Activated naive CD4-positive, alpha-beta T cell treated with anti-CD3 and anti-CD28 coated beads for 36 hours (primary cell): ENCODE data around the gene UGT2B7. TPM values are rescaled to one million over a fixed set of nuclear protein-coding genes. Genes with fewer than 3 reads are reported as not detected.
"Not testable (repeated sequence)": the region's sequence is repeated elsewhere in the genome, so short reads cannot be mapped to it uniquely, and the experiment has no call there.

Source experiments
- CTCF ChIA-PET: fragments of 350-600 bp; sonication (Branson Sonifier 250); formaldehyde crosslinking; loops from one replicate; lab custom pipeline; 2021; ENCODE audit warnings: antibody characterized with exemption; lab: Charles Lee
- DNase-seq: peaks from one replicate; pipeline ENCODE4 v3.0.0-alpha.2; 2020
- H3K27ac Mint-ChIP-seq: one replicate; pipeline ENCODE4 v1.8.0; 2021; ENCODE audit warnings: mild to moderate bottlenecking, mixed read lengths
- H3K27me3 Mint-ChIP-seq: one replicate; pipeline ENCODE4 v1.8.0; 2021; ENCODE audit warnings: low read depth, mixed read lengths
- H3K36me3 Mint-ChIP-seq: one replicate; pipeline ENCODE4 v1.8.0; 2021; ENCODE audit warnings: low read depth, mixed read lengths
- H3K4me1 Mint-ChIP-seq: one replicate; pipeline ENCODE4 v1.8.0; 2021; ENCODE audit warnings: low read depth, mixed read lengths
- H3K4me3 Mint-ChIP-seq: one replicate; pipeline ENCODE4 v1.8.0; 2021; ENCODE audit warnings: mild to moderate bottlenecking, moderate library complexity, mixed read lengths
- H3K9me3 Mint-ChIP-seq: one replicate; pipeline ENCODE4 v1.8.0; 2021; ENCODE audit warnings: mixed read lengths
- intact Hi-C: fragments of 100-400 bp; cut with micrococcal nuclease; formaldehyde crosslinking; loops from one replicate; pipeline ENCODE4 v1.15.1; 2023
- total RNA-seq, 2 experiments: library from RNA; stranded (reverse); gene quantifications; one replicate each; pipeline ENCODE4 v1.2.3, GENCODE V29; 2021

The UGT2B7 gene
- total RNA-seq, 2 experiments from 2014 or later = not detected

- intact Hi-C loops = no loop called here
- CTCF ChIA-PET = no interaction called here
Observed at GRCh38 chr4:69093681-69094080, 2.6 kb upstream of the UGT2B7 start.

GRCh38 chr4:69095301-69095731 is 958 bp upstream of the UGT2B7 start:
- no peak for DNase-seq
- Mint-ChIP-seq H3K4me3 (no peak overlapping the region), H3K9me3 (no peaks in the 10 kb centered on the region), H3K4me1 (no peaks in the 10 kb centered on the region), H3K36me3 (no peaks in the 10 kb centered on the region), H3K27me3 (no peaks in the 10 kb centered on the region), H3K27ac (no peak overlapping the region)
- intact Hi-C loops = no loop called here
- CTCF ChIA-PET = no interaction called here

More at GRCh38 chr4:69093681-69094080, 2.6 kb upstream of the UGT2B7 start:
- H3K36me3 Mint-ChIP-seq = no peaks in the 10 kb centered on the region
- no peak overlapping the region for H3K4me3 Mint-ChIP-seq
- peaks cover 1% of the 10 kb centered on the region for H3K9me3 Mint-ChIP-seq
- H3K27me3 Mint-ChIP-seq = no peaks in the 10 kb centered on the region
- H3K27ac Mint-ChIP-seq = no peak overlapping the region
- no peak for DNase-seq
- no peaks in the 10 kb centered on the region for H3K4me1 Mint-ChIP-seq

GRCh38 chr4:69096810-69097209 is 536 bp downstream of the UGT2B7 start:
- no peak overlapping the region for H3K4me3 Mint-ChIP-seq
- DNase-seq = no peak
- no peaks in the 10 kb centered on the region for H3K4me1 Mint-ChIP-seq
- H3K27me3 Mint-ChIP-seq = no peaks in the 10 kb centered on the region
- H3K36me3 Mint-ChIP-seq = no peaks in the 10 kb centered on the region
- no peak overlapping the region for H3K27ac Mint-ChIP-seq
- intact Hi-C loops = no loop called here
- CTCF ChIA-PET = no interaction called here
- H3K9me3 Mint-ChIP-seq = no peaks in the 10 kb centered on the region

GRCh38 chr4:69098470-69098869 is 2.2 kb downstream of the UGT2B7 start:
- Mint-ChIP-seq H3K4me1 (no peaks in the 10 kb centered on the region), H3K27me3 (no peaks in the 10 kb centered on the region), H3K27ac (no peak overlapping the region), H3K9me3 (no peaks in the 10 kb centered on the region), H3K36me3 (no peaks in the 10 kb centered on the region), H3K4me3 (no peak overlapping the region)
- no peak for DNase-seq
- CTCF ChIA-PET = no interaction called here
- intact Hi-C loops = no loop called here

DNA sequence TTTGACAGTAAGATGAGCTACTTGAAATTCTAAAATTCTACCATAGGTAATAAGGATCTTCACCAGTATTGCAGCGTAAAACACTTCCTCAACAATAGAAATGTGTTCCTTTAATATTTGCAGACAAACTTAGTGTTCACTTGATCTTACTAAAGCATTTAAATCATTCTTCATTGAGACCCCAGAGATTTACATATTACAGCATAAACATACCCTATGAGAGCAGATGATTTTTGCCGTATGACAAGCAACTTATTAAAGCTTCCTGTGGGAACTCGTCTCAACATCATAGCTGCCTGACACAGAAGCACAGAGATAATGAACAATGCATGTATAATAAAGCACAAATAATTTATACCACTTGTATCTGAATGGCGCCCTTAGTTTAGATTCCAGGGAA is 3.6 kb downstream of the UGT2B7 start:
- intact Hi-C loops = no loop called here
- DNase-seq = no peak
- no peak overlapping the region for H3K27ac Mint-ChIP-seq
- H3K9me3 Mint-ChIP-seq = no peaks in the 10 kb centered on the region
- H3K4me1 Mint-ChIP-seq = no peaks in the 10 kb centered on the region
- no peaks in the 10 kb centered on the region for H3K36me3 Mint-ChIP-seq
- no peak overlapping the region for H3K4me3 Mint-ChIP-seq
- H3K27me3 Mint-ChIP-seq = no peaks in the 10 kb centered on the region
- CTCF ChIA-PET = no interaction called here

- H3K36me3 Mint-ChIP-seq, DNase-seq, intact Hi-C loops, H3K27ac Mint-ChIP-seq, H3K4me1 Mint-ChIP-seq, H3K27me3 Mint-ChIP-seq, H3K9me3 Mint-ChIP-seq, H3K4me3 Mint-ChIP-seq: not testable (repeated sequence)
- CTCF ChIA-PET = interaction anchor here (0.8 kb wide), 1 partner anchor 11 kb away, joined by 3 read pairs; no protein-coding TSS in a partner anchor
Observed at GRCh38 chr4:69102668-69103067, 6.4 kb downstream of the UGT2B7 start.

DNA sequence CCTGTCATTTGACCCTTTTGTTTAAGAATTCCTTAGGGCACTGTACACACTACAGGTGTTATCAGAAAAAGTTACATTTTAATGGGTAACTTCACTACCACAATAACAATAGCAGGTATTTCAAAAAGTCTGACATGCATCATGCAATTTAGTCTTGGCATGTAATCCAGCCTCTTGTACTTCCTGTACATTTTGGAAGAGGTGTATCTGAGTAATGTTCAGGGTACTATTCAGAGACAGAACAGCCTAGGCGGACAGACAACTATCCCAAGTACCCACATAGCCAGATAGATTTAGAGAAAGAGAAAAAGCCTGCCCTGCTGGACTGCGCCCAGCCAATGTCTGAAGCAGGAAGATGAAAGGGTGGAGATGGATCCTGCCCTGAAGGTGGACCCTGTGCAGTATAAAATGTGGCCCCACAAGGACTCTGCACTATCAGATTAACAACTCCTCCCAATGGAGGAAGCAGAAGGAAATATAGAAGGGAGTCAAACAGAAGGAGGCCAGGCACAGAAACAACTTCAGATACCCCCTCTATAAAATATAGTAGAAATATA is 8.5 kb downstream of the UGT2B7 start:
- Mint-ChIP-seq H3K9me3 (no peaks in the 10 kb centered on the region), H3K36me3 (no peaks in the 10 kb centered on the region), H3K27ac (no peak overlapping the region), H3K4me3 (no peak overlapping the region), H3K4me1 (no peaks in the 10 kb centered on the region), H3K27me3 (no peaks in the 10 kb centered on the region)
- CTCF ChIA-PET = no interaction called here
- no peak for DNase-seq
- intact Hi-C loops = no loop called here

GRCh38 chr4:69115151-69115850 is 19.0 kb downstream of the UGT2B7 start:
- H3K9me3 Mint-ChIP-seq, H3K36me3 Mint-ChIP-seq, DNase-seq, H3K4me3 Mint-ChIP-seq, CTCF ChIA-PET, intact Hi-C loops, H3K27me3 Mint-ChIP-seq, H3K27ac Mint-ChIP-seq, H3K4me1 Mint-ChIP-seq: not testable (repeated sequence)

- no peak overlapping the region for H3K27ac Mint-ChIP-seq
- DNase-seq = no peak
- H3K9me3 Mint-ChIP-seq = no peaks in the 10 kb centered on the region
- CTCF ChIA-PET = no interaction called here
- H3K4me1 Mint-ChIP-seq = no peaks in the 10 kb centered on the region
- H3K36me3 Mint-ChIP-seq = no peaks in the 10 kb centered on the region
- H3K27me3 Mint-ChIP-seq = no peaks in the 10 kb centered on the region
- H3K4me3 Mint-ChIP-seq = no peak overlapping the region
- intact Hi-C loops = no loop called here
Observed at GRCh38 chr4:69115851-69116213, 19.6 kb downstream of the UGT2B7 start.

DNA sequence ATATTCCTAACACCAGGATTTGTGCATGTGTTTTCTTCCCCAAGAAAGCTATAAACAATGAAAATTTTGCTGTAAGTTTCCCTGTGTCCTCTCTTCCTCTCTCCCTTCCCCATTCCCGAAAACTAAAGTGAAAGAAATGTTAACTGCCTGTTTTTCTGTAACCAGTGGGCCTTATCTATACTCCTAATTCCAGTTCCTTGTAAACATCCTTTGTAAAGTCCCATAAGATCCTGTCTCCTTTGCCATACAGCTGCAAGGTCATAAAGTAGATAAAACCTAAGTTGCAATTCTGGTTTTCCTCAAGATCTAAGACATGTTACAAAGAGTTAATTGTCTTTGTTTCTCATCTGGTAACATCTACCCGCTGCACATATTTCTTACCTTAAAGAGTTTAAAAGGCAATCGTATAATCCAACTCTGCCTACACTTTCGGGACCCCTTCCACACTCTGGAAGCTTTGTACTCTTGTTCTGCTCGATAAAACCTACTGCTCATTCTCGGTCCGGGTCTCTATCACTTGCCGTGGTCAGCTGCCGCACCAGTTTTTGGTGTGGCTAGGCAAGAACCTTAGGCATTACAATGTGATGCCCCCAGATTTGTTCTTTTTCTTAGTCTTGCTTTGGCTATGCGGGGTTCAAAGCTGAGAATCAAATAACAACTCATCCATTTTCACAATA is 20.5 kb downstream of the UGT2B7 start:
- Mint-ChIP-seq H3K9me3 (no peaks in the 10 kb centered on the region), H3K4me3 (no peak overlapping the region), H3K4me1 (no peaks in the 10 kb centered on the region), H3K36me3 (no peaks in the 10 kb centered on the region), H3K27ac (no peak overlapping the region), H3K27me3 (no peaks in the 10 kb centered on the region)
- CTCF ChIA-PET = no interaction called here
- intact Hi-C loops = no loop called here
- DNase-seq = no peak

DNA sequence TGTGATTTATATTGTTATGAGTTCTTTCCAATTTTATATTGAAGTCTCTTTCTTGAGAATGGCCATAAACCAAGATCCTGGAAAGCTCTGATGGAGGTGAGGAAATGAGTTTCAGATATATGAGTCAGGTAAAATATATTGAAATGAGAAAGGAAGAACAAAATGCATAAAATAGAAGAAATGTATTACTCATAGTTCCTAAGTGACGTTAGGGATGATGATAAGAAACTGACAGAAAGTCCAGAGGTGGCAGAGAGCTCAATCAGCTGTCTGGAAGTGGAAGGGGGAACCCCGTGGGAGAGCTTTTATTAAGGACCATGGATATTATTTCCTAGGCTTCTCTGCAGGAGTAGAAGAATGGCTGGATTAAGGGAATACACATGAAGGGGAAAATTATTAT is 24.6 kb downstream of the UGT2B7 start:
- Mint-ChIP-seq H3K27me3 (no peaks in the 10 kb centered on the region), H3K4me3 (no peak overlapping the region), H3K27ac (no peak overlapping the region), H3K4me1 (no peaks in the 10 kb centered on the region), H3K36me3 (no peaks in the 10 kb centered on the region), H3K9me3 (no peaks in the 10 kb centered on the region)
- intact Hi-C loops = no loop called here
- CTCF ChIA-PET = no interaction called here
- DNase-seq = no peak

- Mint-ChIP-seq H3K9me3 (no peaks in the 10 kb centered on the region), H3K36me3 (no peaks in the 10 kb centered on the region), H3K27ac (no peak overlapping the region), H3K27me3 (no peaks in the 10 kb centered on the region), H3K4me3 (no peak overlapping the region), H3K4me1 (no peaks in the 10 kb centered on the region)
- DNase-seq = no peak
- intact Hi-C loops = no loop called here
- CTCF ChIA-PET = no interaction called here
Observed at GRCh38 chr4:69122476-69122875, 26.2 kb downstream of the UGT2B7 start.

GRCh38 chr4:69124941-69125340 is 28.7 kb downstream of the UGT2B7 start:
- H3K27ac Mint-ChIP-seq = no peak overlapping the region

More at GRCh38 chr4:69124941-69125340, 28.7 kb downstream of the UGT2B7 start:
- CTCF ChIA-PET = no interaction called here
- Mint-ChIP-seq H3K9me3 (no peaks in the 10 kb centered on the region), H3K27me3 (no peaks in the 10 kb centered on the region), H3K4me3 (no peak overlapping the region), H3K36me3 (no peaks in the 10 kb centered on the region), H3K4me1 (no peaks in the 10 kb centered on the region)
- no peak for DNase-seq
- intact Hi-C loops = no loop called here
